ENCODE measurements around the gene C11orf24. TPM values are rescaled to one million over a fixed set of nuclear protein-coding genes. Genes with fewer than 3 reads are reported as not detected.

C11orf24 gene
- total RNA-seq (2021) (27.2 and 37.7 TPM in 2 replicates), Bru-seq, nascent RNA (percentile 74 among the genes with signal in this experiment), BruChase-seq, experiment 1, labeled RNA remaining after a 2-hour chase (percentile 61 among the genes with signal in this experiment), BruChase-seq, experiment 2, labeled RNA remaining after a 6-hour chase (percentile 82 among the genes with signal in this experiment)
- long read RNA-seq, transcript C11orf24-201 (4 exons, 2,063 nt), result major isoform, 8 of 35 reads
- long read RNA-seq, partial matches to known transcripts, result 5 of 35 reads
- long read RNA-seq, other reads (novel, unspliced or antisense), result 20 of 35 reads

DNA sequence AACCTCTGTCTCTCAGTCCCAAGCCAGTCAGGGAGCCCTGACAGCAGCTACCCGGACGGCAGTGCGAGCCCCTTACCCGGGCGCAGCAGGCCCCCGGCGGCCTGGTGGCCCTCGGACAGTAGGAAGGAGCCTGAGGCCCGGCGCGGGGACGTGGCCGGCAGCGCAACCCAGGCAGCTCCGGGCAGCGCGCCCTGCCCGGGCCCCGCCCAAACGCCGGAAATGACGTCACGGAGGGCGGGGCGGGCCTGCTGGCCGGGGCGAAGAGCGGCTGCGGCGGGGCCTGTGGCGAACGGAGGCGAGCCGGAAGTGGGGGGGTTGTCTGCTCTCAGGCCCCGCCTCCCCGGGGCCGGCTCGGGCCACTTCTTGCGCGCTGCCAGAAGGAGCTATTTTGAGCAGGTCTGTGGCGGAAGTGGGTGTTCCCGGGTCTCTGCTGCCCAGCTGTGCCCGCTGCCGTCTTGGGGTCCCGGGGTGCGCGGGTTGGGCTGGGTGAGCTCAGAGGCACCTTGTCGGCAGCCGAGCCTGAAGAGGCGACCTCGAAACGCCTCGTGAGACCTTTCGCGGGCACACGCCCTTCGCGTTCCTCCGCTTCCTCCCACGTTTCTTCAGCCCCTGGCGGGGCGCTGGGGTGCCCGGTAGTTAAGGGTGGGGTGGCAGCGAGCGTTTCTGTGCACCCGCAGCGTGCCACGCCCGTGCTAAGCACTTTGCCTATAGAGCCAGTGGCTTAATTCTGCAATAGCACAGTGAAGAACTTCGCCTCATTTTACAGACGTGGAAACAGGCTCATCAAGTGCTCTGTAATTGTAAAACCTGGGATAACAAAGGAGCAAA lies at the start of gene C11orf24:
TSS of gene C11orf24 (minus strand) at position 193 of the 828 bp plus-strand sequence. CDS start 8,206 bp downstream, outside the sequence.
- POLR2A ChIA-PET (ENCODE audit: unreplicated experiment), result interaction anchor here (0.6 to 1.3 kb wide), 8 partner anchors 8 to 921 kb away, joined by 3 to 7 read pairs (median 4); no protein-coding TSS in a partner anchor
- intact Hi-C loops (cut with micrococcal nuclease; ENCODE audit: unreplicated experiment), result loop anchor here (1.0 to 5.0 kb wide), 3 partner anchors 70 to 112 kb away; no protein-coding TSS in a partner anchor
- Histone ChIP-seq H3K79me2 (ENCODE audit: low read depth) (peaks cover 32% of the 10 kb centered on the region), H3K4me3 (peak within 1 kb of the TSS; percentile 77), H3K27ac (peak within 1 kb of the TSS; percentile 63), H3F3A (ENCODE audit: insufficient read depth, low read depth) (peaks cover 4% of the 10 kb centered on the region; the same call in 1 of the 2 replicates), H4K20me1 (ENCODE audit: insufficient read depth) (peaks cover 6% of the 10 kb centered on the region; the same call in 1 of the 2 replicates), H3K9me3 (ENCODE audit: insufficient read depth, low read depth) (no peaks in the 10 kb centered on the region), H3K4me1 (replicated peaks; ENCODE audit: insufficient read depth) (peaks cover 13% of the 10 kb centered on the region), H3K4me2 (peak within 1 kb of the TSS; percentile 95), H3K36me3 (ENCODE audit: low read depth) (no peaks in the 10 kb centered on the region), H3K9me2 (ENCODE audit: insufficient read depth) (no peaks in the 10 kb centered on the region), H3K27me3 (ENCODE audit: insufficient read depth, low read depth) (no peaks in the 10 kb centered on the region), H2AFZ (peak within 1 kb of the TSS; percentile 95)
- TSS peak; percentile 88 for BruUV-seq (replicated peaks)
- no peak for TF ChIP-seq EZH2 (IDR thresholded peaks at IDR 0.05; ENCODE audit: low read depth)
- TF ChIP-seq, protein P1, sequence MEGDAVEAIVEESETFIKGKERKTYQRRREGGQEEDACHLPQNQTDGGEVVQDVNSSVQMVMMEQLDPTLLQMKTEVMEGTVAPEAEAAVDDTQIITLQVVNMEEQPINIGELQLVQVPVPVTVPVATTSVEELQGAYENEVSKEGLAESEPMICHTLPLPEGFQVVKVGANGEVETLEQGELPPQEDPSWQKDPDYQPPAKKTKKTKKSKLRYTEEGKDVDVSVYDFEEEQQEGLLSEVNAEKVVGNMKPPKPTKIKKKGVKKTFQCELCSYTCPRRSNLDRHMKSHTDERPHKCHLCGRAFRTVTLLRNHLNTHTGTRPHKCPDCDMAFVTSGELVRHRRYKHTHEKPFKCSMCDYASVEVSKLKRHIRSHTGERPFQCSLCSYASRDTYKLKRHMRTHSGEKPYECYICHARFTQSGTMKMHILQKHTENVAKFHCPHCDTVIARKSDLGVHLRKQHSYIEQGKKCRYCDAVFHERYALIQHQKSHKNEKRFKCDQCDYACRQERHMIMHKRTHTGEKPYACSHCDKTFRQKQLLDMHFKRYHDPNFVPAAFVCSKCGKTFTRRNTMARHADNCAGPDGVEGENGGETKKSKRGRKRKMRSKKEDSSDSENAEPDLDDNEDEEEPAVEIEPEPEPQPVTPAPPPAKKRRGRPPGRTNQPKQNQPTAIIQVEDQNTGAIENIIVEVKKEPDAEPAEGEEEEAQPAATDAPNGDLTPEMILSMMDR (conservative IDR thresholded peaks at IDR 0.05), result no peak
- peak; percentile 91 to 98 for DNase-seq
- CTCF ChIA-PET, result interaction anchor here (0.7 to 0.9 kb wide), 2 partner anchors 15 to 64 kb away, joined by 3 to 4 read pairs; no protein-coding TSS in a partner anchor

DNA sequence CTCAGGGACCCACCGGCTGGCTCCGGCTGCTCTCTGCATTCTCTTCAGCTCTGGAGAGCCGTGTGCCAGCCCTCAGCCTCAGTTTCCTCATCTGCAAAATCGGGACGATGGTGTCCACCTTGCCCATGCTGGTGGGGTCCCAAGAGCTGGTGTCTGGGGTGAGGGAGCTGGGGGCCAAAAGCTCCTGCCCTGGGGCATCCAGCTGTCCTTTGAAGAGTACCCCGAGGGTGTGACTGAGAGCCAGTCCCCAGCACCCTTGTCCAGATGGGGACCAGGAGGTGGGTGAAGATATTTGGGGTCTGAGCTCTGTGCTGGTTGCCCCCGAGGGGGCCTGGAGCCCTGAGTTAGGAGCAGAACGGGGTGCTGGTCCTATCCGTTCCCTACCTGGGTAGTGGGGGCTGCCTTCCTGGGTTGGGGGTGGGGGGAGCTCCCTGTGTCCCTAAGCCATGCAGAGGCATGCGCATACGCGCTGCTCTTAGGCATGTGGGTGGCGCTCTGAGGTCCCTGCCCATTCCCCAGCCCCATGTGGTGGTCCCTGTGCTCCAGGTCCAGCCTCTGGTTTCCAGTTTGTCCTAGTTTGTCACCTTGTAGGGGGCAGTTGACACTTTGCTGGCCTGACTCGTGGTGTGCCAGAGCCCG lies 45.5 kb upstream of the C11orf24 start:
- peaks cover 32% of the 10 kb centered on the region for H3F3A ChIP-seq (ENCODE audit: insufficient read depth, low read depth)
- CTCF ChIA-PET, result interaction anchor here (0.7 kb wide), 1 partner anchor 1366 kb away, joined by 3 read pairs; no protein-coding TSS in a partner anchor
- H3K9me3 ChIP-seq (ENCODE audit: insufficient read depth, low read depth), result no peaks in the 10 kb centered on the region
- peak overlapping the region; percentile 38 for H3K27ac ChIP-seq
- H4K20me1 ChIP-seq (ENCODE audit: insufficient read depth), result peaks cover 39% of the 10 kb centered on the region
- H3K27me3 ChIP-seq (ENCODE audit: insufficient read depth, low read depth), result no peaks in the 10 kb centered on the region
- H3K4me3 ChIP-seq, result peak overlapping the region; percentile 16; the same call in 1 of the 2 replicates
- no peaks in the 10 kb centered on the region for H3K9me2 ChIP-seq (ENCODE audit: insufficient read depth)
- intact Hi-C loops (cut with micrococcal nuclease; ENCODE audit: unreplicated experiment), result no loop called here
- DNase-seq, result no peak
- no TSS peak for BruUV-seq (replicated peaks)
- H3K36me3 ChIP-seq (ENCODE audit: low read depth), result no peaks in the 10 kb centered on the region
- no peak overlapping the region for H2AFZ ChIP-seq
- POLR2A ChIA-PET (ENCODE audit: unreplicated experiment), result no interaction called here
- H3K4me2 ChIP-seq, result peak overlapping the region; percentile 96
- TF ChIP-seq EZH2 (IDR thresholded peaks at IDR 0.05; ENCODE audit: low read depth), result no peak
- TF ChIP-seq, protein P1 (conservative IDR thresholded peaks at IDR 0.05), result no peak
- peaks cover 90% of the 10 kb centered on the region for H3K79me2 ChIP-seq (ENCODE audit: low read depth)
- peaks cover 39% of the 10 kb centered on the region for H3K4me1 ChIP-seq (replicated peaks; ENCODE audit: insufficient read depth)
